K562 (cell line): ENCODE data around the gene NPM3. TPM values are rescaled to one million over a fixed set of nuclear protein-coding genes. Genes with fewer than 3 reads are reported as not detected.

Experiments
- ATAC-seq: fragments of 200-7000 bp; cut with Tn5 transposase; 3 replicates; pipeline ENCODE4 v1.9.1; 2020; ENCODE audit warnings: moderate library complexity
- BruUV-seq: library from RNA; stranded (reverse); fragments of 400-500 nt; replicated peaks from 2 replicates; lab custom pipeline; 2021; lab: Mats Ljungman, UMichigan
- CTCF ChIA-PET: fragments of 300-600 bp; formaldehyde crosslinking; extraction: SDS; loops from one replicate; lab custom pipeline; 2021; ENCODE audit warnings: low intra/inter-chr PET ratio; lab: Yijun Ruan, JAX
- POLR2A ChIA-PET: fragments of 300-600, 350-650 bp; sonication (Branson Sonifier 250); formaldehyde crosslinking; extraction: SDS; loops from one replicate; lab custom pipeline; 2021; ENCODE audit warnings: antibody characterized with exemption, inconsistent platforms; lab: Yijun Ruan, JAX
- DNase-seq, 4 experiments: peaks; one replicate each; pipeline versions ENCODE4 v3.0.0 to v3.0.0-alpha.2; 2011 to 2018; ENCODE audit warnings: low spot score in 3 of 4, mixed read lengths in 3 of 4; ENCODE audit errors: extremely low read depth in 1 of 4
- FAIRE-seq: peaks from 2 replicates; lab custom pipeline; 2011; peaks lifted over from hg19 to GRCh38; lab: Jason Lieb, UNC
- H2AFZ ChIP-seq: 2 replicates; pipeline ENCODE4 v1.6.0; 2011; ENCODE audit warnings: low read depth, low read length, control low read depth, inconsistent platforms
- H3K27ac ChIP-seq: fragments of 200-600 bp; 3 replicates; pipeline ENCODE4 v1.8.0; 2011; ENCODE audit warnings: low read depth, mild to moderate bottlenecking, control low read depth, inconsistent platforms, low read length, moderate library complexity, mixed read lengths; ENCODE audit errors: extremely low read depth
- H3K27me3 ChIP-seq, 2 experiments: fragments of 300-600 bp in 1 of 2; 2 replicates in 1 of 2; 3 replicates in 1 of 2; pipeline versions ENCODE4 v1.6.0 to v1.8.0; 2011; ENCODE audit warnings: inconsistent platforms in 2 of 2, low read length in 2 of 2, mild to moderate bottlenecking in 1 of 2, mixed read lengths in 1 of 2, moderate library complexity in 1 of 2; ENCODE audit not compliant: control insufficient read depth in 2 of 2, insufficient read depth in 2 of 2
- H3K36me3 ChIP-seq: fragments of 300-600 bp; 3 replicates; pipeline ENCODE4 v1.8.0; 2011; ENCODE audit warnings: mild to moderate bottlenecking, low read length, inconsistent platforms; ENCODE audit not compliant: control insufficient read depth, insufficient read depth
- H3K4me1 ChIP-seq, 2 experiments: fragments of 200-600 bp in 1 of 2; replicated peaks in 1 of 2; 2 replicates in 1 of 2; 3 replicates in 1 of 2; pipeline versions ENCODE4 v1.5.1 to v1.8.0; 2011; ENCODE audit warnings: inconsistent platforms in 2 of 2, low read length in 2 of 2, mild to moderate bottlenecking in 1 of 2, mixed read lengths in 1 of 2, moderate library complexity in 1 of 2; ENCODE audit not compliant: control insufficient read depth in 2 of 2, insufficient read depth in 2 of 2
- H3K4me2 ChIP-seq: 2 replicates; pipeline ENCODE4 v1.6.1; 2011; ENCODE audit warnings: low read length, control low read depth, inconsistent platforms, mixed read lengths; ENCODE audit not compliant: insufficient read depth
- H3K4me3 ChIP-seq: fragments of 200-600 bp; sonication (generic), shearing (Covaris generic); 2 replicates; pipeline ENCODE4 v1.5.1; 2016; ENCODE audit warnings: control low read depth, inconsistent platforms
- H3K79me2 ChIP-seq: fragments of 200-600 bp; 3 replicates; pipeline ENCODE4 v1.8.0; 2011; ENCODE audit warnings: low read length, inconsistent platforms; ENCODE audit not compliant: control insufficient read depth, insufficient read depth
- H3K9ac ChIP-seq, 2 experiments: 2 replicates each; pipeline versions ENCODE4 v1.6.0 to v1.6.1; 2011; ENCODE audit warnings: low read depth in 2 of 2, low read length in 2 of 2, control low read depth in 1 of 2, inconsistent platforms in 1 of 2, mild to moderate bottlenecking in 1 of 2, mixed read lengths in 1 of 2; ENCODE audit not compliant: insufficient read depth in 1 of 2
- H3K9me1 ChIP-seq: one replicate; pipeline ENCODE4 v1.6.0; 2011; ENCODE audit warnings: inconsistent platforms, mild to moderate bottlenecking, low read length, moderate library complexity; ENCODE audit not compliant: control insufficient read depth, insufficient read depth
- H3K9me3 ChIP-seq: replicated peaks from 2 replicates; pipeline ENCODE4 v1.5.1; 2011; ENCODE audit warnings: low read depth, low read length, inconsistent platforms; ENCODE audit not compliant: control insufficient read depth, insufficient read depth
- H4K20me1 ChIP-seq: replicated peaks from 2 replicates; pipeline ENCODE4 v1.6.1; 2011; ENCODE audit warnings: low read length, inconsistent platforms, mixed read lengths; ENCODE audit not compliant: control insufficient read depth, insufficient read depth
- CCAR2 ChIP-seq: fragments of 200-400 bp; formaldehyde crosslinking; IDR thresholded peaks from 2 replicates; pipeline ENCODE4 v1.6.1; 2017; ENCODE audit warnings: mild to moderate bottlenecking, low read depth, low read length
- COPS2 ChIP-seq: fragments of 450-650 bp; conservative IDR thresholded peaks from 2 replicates; pipeline ENCODE4 v1.6.1; 2016; ENCODE audit warnings: mild to moderate bottlenecking, moderate library complexity
- MEIS2 ChIP-seq: fragments of 450-650 bp; IDR thresholded peaks from 2 replicates; pipeline ENCODE4 v1.6.1; 2014; ENCODE audit warnings: mild to moderate bottlenecking; ENCODE audit not compliant: partially characterized antibody
- MTF1 ChIP-seq: fragments of 250-450 bp; sonication (Bioruptor Pico); IDR thresholded peaks from 2 replicates; pipeline ENCODE4 v1.9.0; 2021; ENCODE audit warnings: moderate library complexity, mild to moderate bottlenecking, inconsistent platforms, borderline replicate concordance
- POLR2H ChIP-seq: IDR thresholded peaks from 2 replicates; pipeline ENCODE4 v1.6.1; 2016; ENCODE audit warnings: missing genetic modification characterization, low read depth, mild to moderate bottlenecking, control low read depth, missing compliant biosample characterization, moderate library complexity
- SMAD2 ChIP-seq: fragments of 150-350 bp; IDR thresholded peaks from 2 replicates; pipeline ENCODE4 v1.6.1; 2014; ENCODE audit warnings: low read depth, mild to moderate bottlenecking, low read length
- TEAD2 ChIP-seq: fragments of 450-650 bp; IDR thresholded peaks from 2 replicates; pipeline ENCODE4 v1.6.1; 2016; ENCODE audit warnings: missing genetic modification characterization, control low read depth, missing compliant biosample characterization
- ZC3H11A ChIP-seq: IDR thresholded peaks from 2 replicates; pipeline ENCODE4 v1.6.1; 2012; ENCODE audit warnings: low read depth, low read length, improper control_type of control experiment
- WGBS: fragments of 100-300 bp; shearing (Covaris generic); methylation state at CpG from one replicate; pipeline ENCODE4 v1.1.6; 2016; ENCODE audit warnings: low coverage, mixed read lengths; ENCODE audit not compliant: insufficient coverage; ENCODE audit errors: missing lambda C conversion rate; 5-methylcytosine and 5-hydroxymethylcytosine counted together
- in situ Hi-C: fragments of 300-500 bp; cut with MboI; formaldehyde crosslinking; loops from 4 replicates; pipeline ENCODE4 v1.15.0; 2018; ENCODE audit warnings: inconsistent platforms, mixed read lengths
- intact Hi-C: fragments of 100-400 bp; cut with micrococcal nuclease; formaldehyde crosslinking; loops from 2 replicates; pipeline ENCODE4 v1.14.2; 2022
- polyA plus RNA-seq, 8 experiments: library from polyadenylated mRNA; depleted of rRNA in 4 of 8; stranded (reverse) in 5 of 8; unstranded in 3 of 8; fragments of >200 nt; fragmentation: Nextera tagmentation in 2 of 8; fragmentation: Illumina TruSeq in 1 of 8; extraction: Ambion mirVana in 2 of 8; extraction: Trizol in 1 of 8; gene quantifications; 2 replicates each; pipeline versions ENCODE4 v1.2.1 to v1.2.3, GENCODE V29; 2011 to 2014; ENCODE audit warnings: inconsistent platforms in 1 of 8, missing spikeins in 1 of 8
- total RNA-seq, 7 experiments: library from RNA; depleted of rRNA in 6 of 7; stranded (reverse); fragments of >200 nt in 6 of 7; fragmentation: Illumina TruSeq in 2 of 7; extraction: Trizol in 2 of 7; gene quantifications; 2 replicates each; pipeline versions ENCODE4 v1.2.1 to v1.2.3, GENCODE V29; 2011 to 2021; ENCODE audit warnings: low replicate concordance in 1 of 7
- TF ChIP-seq, protein P1 (sequence below): fragments of 200-800 bp; sonication (Bioruptor generic); IDR thresholded peaks from 2 replicates; pipeline ENCODE4 v1.6.1; 2017; ENCODE audit warnings: missing genetic modification characterization, missing compliant biosample characterization
- TF ChIP-seq, protein P2 (sequence below): sonication (generic); formaldehyde crosslinking; IDR thresholded peaks from 2 replicates; pipeline ENCODE4 v1.9.0; 2022; ENCODE audit warnings: mild to moderate bottlenecking, missing genetic modification reagents
- TF ChIP-seq, protein P3 (sequence below): fragments of 450-650 bp; IDR thresholded peaks from 2 replicates; pipeline ENCODE4 v1.6.1; 2016

Gene NPM3
- total and polyA plus RNA-seq, 9 of the 15 experiments (the other 6 are each of a cell fraction or from before 2014, with no cell fraction given): 15.2 to 239 (median 114) TPM

DNA sequence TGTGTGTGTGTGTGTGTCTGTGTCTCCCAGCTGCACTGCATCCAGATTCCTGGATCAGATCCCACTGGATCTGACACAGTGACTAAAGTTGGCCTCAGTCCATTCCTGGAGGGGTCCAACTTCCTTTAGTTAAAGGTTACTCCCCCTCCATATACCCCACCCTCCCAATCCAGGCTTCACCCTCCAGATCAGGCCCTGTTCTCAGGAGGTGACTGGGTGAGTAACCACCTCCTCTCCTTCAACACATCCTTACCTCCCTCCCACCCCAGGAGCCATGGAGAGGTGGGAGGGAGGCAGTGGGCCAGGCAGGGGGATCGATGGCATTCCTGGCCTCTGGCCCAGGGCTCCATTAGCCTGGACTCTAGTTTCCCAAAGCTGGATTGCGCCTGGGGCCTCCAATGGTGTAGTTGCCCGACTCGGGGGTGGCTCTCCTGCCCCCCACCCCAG lies 49.1 kb upstream of the NPM3 start (continued):
- TF ChIP-seq COPS2 (no peak), SMAD2 (no peak), POLR2H (tag) (no peak), MTF1 (no peak), CCAR2 (no peak), ZC3H11A (no peak)
- TF ChIP-seq, protein P1, sequence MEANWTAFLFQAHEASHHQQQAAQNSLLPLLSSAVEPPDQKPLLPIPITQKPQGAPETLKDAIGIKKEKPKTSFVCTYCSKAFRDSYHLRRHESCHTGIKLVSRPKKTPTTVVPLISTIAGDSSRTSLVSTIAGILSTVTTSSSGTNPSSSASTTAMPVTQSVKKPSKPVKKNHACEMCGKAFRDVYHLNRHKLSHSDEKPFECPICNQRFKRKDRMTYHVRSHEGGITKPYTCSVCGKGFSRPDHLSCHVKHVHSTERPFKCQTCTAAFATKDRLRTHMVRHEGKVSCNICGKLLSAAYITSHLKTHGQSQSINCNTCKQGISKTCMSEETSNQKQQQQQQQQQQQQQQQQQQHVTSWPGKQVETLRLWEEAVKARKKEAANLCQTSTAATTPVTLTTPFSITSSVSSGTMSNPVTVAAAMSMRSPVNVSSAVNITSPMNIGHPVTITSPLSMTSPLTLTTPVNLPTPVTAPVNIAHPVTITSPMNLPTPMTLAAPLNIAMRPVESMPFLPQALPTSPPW: no peak
- TF ChIP-seq, protein P2, sequence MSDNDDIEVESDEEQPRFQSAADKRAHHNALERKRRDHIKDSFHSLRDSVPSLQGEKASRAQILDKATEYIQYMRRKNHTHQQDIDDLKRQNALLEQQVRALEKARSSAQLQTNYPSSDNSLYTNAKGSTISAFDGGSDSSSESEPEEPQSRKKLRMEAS (CRISPR knock-in tag): no peak

- intact Hi-C loops: no loop called here
- FAIRE-seq (no peak), DNase-seq (no peak), ATAC-seq (no peak)
- Histone ChIP-seq H3K36me3 (peaks cover 24% of the 10 kb centered on the region; the same call in 2 of the 3 replicates), H3K4me3 (peak overlapping the region; percentile 38), H3K4me1 (peaks cover 43 to 46% of the 10 kb centered on the region in 2 experiments), H3K27me3 (no peaks in the 10 kb centered on the region), H3K9ac (peak overlapping the region; percentile 51 to 88; a peak in 3 of 4 replicates), H3K4me2 (peak overlapping the region; percentile 83), H3K9me3 (no peaks in the 10 kb centered on the region), H2AFZ (peak overlapping the region; percentile 80; the same call in 1 of the 2 replicates)
- 63% methylated on average over 8 of the region's 9 CpGs for WGBS
- BruUV-seq: no TSS peak
- CTCF ChIA-PET: no interaction called here
- in situ Hi-C loops: loop anchor here (25.0 kb wide), 4 partner anchors 531 to 781 kb away; partner anchors contain the start of genes ACTR1A, CUEDC2 and SUFU
- TF ChIP-seq TEAD2 (tag): no peak
- TF ChIP-seq MEIS2: peak; percentile 19
- TF ChIP-seq, protein P3, sequence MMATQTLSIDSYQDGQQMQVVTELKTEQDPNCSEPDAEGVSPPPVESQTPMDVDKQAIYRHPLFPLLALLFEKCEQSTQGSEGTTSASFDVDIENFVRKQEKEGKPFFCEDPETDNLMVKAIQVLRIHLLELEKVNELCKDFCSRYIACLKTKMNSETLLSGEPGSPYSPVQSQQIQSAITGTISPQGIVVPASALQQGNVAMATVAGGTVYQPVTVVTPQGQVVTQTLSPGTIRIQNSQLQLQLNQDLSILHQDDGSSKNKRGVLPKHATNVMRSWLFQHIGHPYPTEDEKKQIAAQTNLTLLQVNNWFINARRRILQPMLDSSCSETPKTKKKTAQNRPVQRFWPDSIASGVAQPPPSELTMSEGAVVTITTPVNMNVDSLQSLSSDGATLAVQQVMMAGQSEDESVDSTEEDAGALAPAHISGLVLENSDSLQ: peak; percentile 12; the same call in 1 of the 2 replicates
- TF ChIP-seq, all 486 proteins: peak for 2
- peak overlapping the region; percentile 67 for H3K27ac ChIP-seq
- peaks cover 9% of the 10 kb centered on the region for H3K9me1 ChIP-seq
- peaks cover 9% of the 10 kb centered on the region for H3K79me2 ChIP-seq
- 0 out of 2 replicates have a peak, but pooled peaks cover 12% of the 10 kb centered on the region for H4K20me1 ChIP-seq
- POLR2A ChIA-PET: interaction anchor here (0.7 to 3.7 kb wide), 2 partner anchors 14 to 522 kb away, joined by 3 to 19 read pairs; partner anchors contain the start of gene OGA
These were observed 48.0 kb upstream of the NPM3 start for GRCh38 chr10:101831169-101831811.
